GM10266 (cell line): Measurements from ENCODE around the gene APLP2.

Source experiments
- DNase-seq: peaks from one replicate; pipeline ENCODE4 v3.0.0; 2012; ENCODE audit errors: extremely low spot score
- CTCF ChIP-seq: IDR thresholded peaks from 2 replicates; pipeline ENCODE4 v1.5.1; 2012; ENCODE audit warnings: mild to moderate bottlenecking, low read depth; ENCODE audit not compliant: control insufficient read depth, insufficient read depth; ENCODE audit errors: missing control alignments

Gene APLP2

GRCh38 chr11:130077671-130078070 lies 8.0 kb downstream of the APLP2 start:
- no peak for DNase-seq
- no peak for TF ChIP-seq CTCF

- no peak for TF ChIP-seq CTCF
- no peak for DNase-seq
Measured at GRCh38 chr11:130078080-130078479, 8.4 kb downstream of the APLP2 start.

- no peak for DNase-seq
- TF ChIP-seq CTCF, result no peak
Measured at GRCh38 chr11:130085671-130086290, 16.1 kb downstream of the APLP2 start.

- no peak for DNase-seq
- TF ChIP-seq CTCF, result no peak
Measured at GRCh38 chr11:130086669-130087068, 17.0 kb downstream of the APLP2 start.

GRCh38 chr11:130087294-130087926 lies 17.7 kb downstream of the APLP2 start:
- TF ChIP-seq CTCF, result no peak
- no peak for DNase-seq

- no peak for DNase-seq
- no peak for TF ChIP-seq CTCF
Measured at GRCh38 chr11:130088217-130088616, 18.5 kb downstream of the APLP2 start.

- no peak for DNase-seq
- no peak for TF ChIP-seq CTCF
Measured at GRCh38 chr11:130088919-130089673, 19.4 kb downstream of the APLP2 start.
